H1 (cell line): ENCODE data around the gene CACNB4. TPM values are rescaled to one million over a fixed set of nuclear protein-coding genes. Genes with fewer than 3 reads are reported as not detected.

Experiments used
- CTCF ChIA-PET: fragments of 300-600 bp; sonication (Branson Sonifier 250); formaldehyde crosslinking; loops from one replicate; lab custom pipeline; 2021; ENCODE audit not compliant: partially characterized antibody; lab: Charles Lee
- POLR2A ChIA-PET: fragments of 300-600 bp; sonication (Branson Sonifier 250); formaldehyde crosslinking; loops from one replicate; lab custom pipeline; 2021; ENCODE audit warnings: inconsistent platforms; ENCODE audit not compliant: partially characterized antibody; lab: Charles Lee
- DNase-seq, 2 experiments: peaks; one replicate each; pipeline versions ENCODE4 v3.0.0 to v3.0.0-alpha.2; 2010 to 2022; ENCODE audit warnings: low spot score in 2 of 2, low read depth in 1 of 2, mixed read lengths in 1 of 2
- FAIRE-seq: peaks from 2 replicates; lab custom pipeline; 2011; peaks lifted over from hg19 to GRCh38; lab: Jason Lieb, UNC
- H2AFZ ChIP-seq: 2 replicates; pipeline ENCODE4 v1.8.1; 2012; ENCODE audit warnings: low read length, inconsistent platforms
- H2AK5ac ChIP-seq: 2 replicates; pipeline ENCODE4 v1.6.1; 2013; ENCODE audit warnings: low read depth, low read length
- H2BK120ac ChIP-seq: replicated peaks from 2 replicates; pipeline ENCODE3; 2013; ENCODE audit warnings: low read depth, low read length, inconsistent platforms
- H2BK12ac ChIP-seq: 2 replicates; pipeline ENCODE4 v1.6.1; 2013; ENCODE audit warnings: low read depth, low read length
- H2BK15ac ChIP-seq: 2 replicates; pipeline ENCODE4 v1.6.1; 2013; ENCODE audit warnings: low read length
- H2BK20ac ChIP-seq: 2 replicates; pipeline ENCODE4 v1.6.1; 2013; ENCODE audit warnings: low read length
- H2BK5ac ChIP-seq: 2 replicates; pipeline ENCODE4 v1.6.1; 2013; ENCODE audit warnings: low read depth, low read length
- H3K14ac ChIP-seq: 2 replicates; pipeline ENCODE4 v1.6.1; 2013; ENCODE audit warnings: inconsistent platforms; ENCODE audit not compliant: insufficient read length
- H3K18ac ChIP-seq: 2 replicates; pipeline ENCODE4 v1.6.1; 2013; ENCODE audit warnings: low read length; ENCODE audit errors: extremely low read depth
- H3K23ac ChIP-seq: 2 replicates; pipeline ENCODE4 v1.6.1; 2013; ENCODE audit warnings: inconsistent platforms; ENCODE audit not compliant: insufficient read length
- H3K23me2 ChIP-seq: 2 replicates; pipeline ENCODE4 v1.6.1; 2013; ENCODE audit warnings: low read depth, low read length
- H3K27ac ChIP-seq: 2 replicates; pipeline ENCODE4 v1.6.1; 2011; ENCODE audit warnings: low read depth, low read length, inconsistent platforms
- H3K27me3 ChIP-seq, 4 experiments: replicated peaks in 1 of 4; 1 replicate in 1 of 4; 2 replicates in 3 of 4; pipeline versions ENCODE4 v1.6.1 to v1.8.1; 2011 to 2013; ENCODE audit warnings: low read length in 3 of 4, mild to moderate bottlenecking in 3 of 4, inconsistent platforms in 2 of 4, mixed read lengths in 2 of 4, moderate library complexity in 1 of 4; ENCODE audit not compliant: control insufficient read depth in 3 of 4, insufficient read depth in 3 of 4; ENCODE audit errors: extremely low read depth in 1 of 4
- H3K36me3 ChIP-seq, 4 experiments: 2 replicates each; pipeline versions ENCODE4 v1.6.1 to v1.8.1; 2011 to 2013; ENCODE audit warnings: mild to moderate bottlenecking in 4 of 4, low read length in 3 of 4, moderate library complexity in 2 of 4, control low read depth in 1 of 4, inconsistent platforms in 1 of 4; ENCODE audit not compliant: insufficient read depth in 4 of 4, control insufficient read depth in 2 of 4
- H3K4ac ChIP-seq: replicated peaks from 2 replicates; pipeline ENCODE3; 2013; ENCODE audit warnings: low read length, low read depth, mixed read lengths, inconsistent platforms; ENCODE audit not compliant: insufficient read length
- H3K4me1 ChIP-seq, 4 experiments: replicated peaks in 1 of 4; 1 replicate in 1 of 4; 2 replicates in 3 of 4; pipeline versions ENCODE4 v1.6.1 to v1.8.1; 2011 to 2013; ENCODE audit warnings: low read length in 3 of 4, inconsistent platforms in 2 of 4, mixed read lengths in 1 of 4; ENCODE audit not compliant: insufficient read depth in 4 of 4, control insufficient read depth in 3 of 4
- H3K4me2 ChIP-seq, 2 experiments: 2 replicates each; pipeline versions ENCODE4 v1.6.1 to v1.8.1; 2011 to 2013; ENCODE audit warnings: low read depth in 2 of 2, low read length in 2 of 2, control low read depth in 1 of 2, inconsistent platforms in 1 of 2, mild to moderate bottlenecking in 1 of 2; ENCODE audit not compliant: insufficient read depth in 1 of 2
- H3K4me3 ChIP-seq, 4 experiments: fragments of 200-600, 300-600 bp in 1 of 4; sonication (generic), shearing (Covaris generic), sonication (Bioruptor Twin) in 1 of 4; 2 replicates each; pipeline versions ENCODE4 v1.5.1 to v1.8.1; 2011 to 2016; ENCODE audit warnings: low read length in 4 of 4, low read depth in 3 of 4, control low read depth in 2 of 4, inconsistent platforms in 2 of 4, mild to moderate bottlenecking in 2 of 4, mixed read lengths in 1 of 4, moderate library complexity in 1 of 4; ENCODE audit not compliant: insufficient read depth in 2 of 4; ENCODE audit errors: extremely low read depth in 1 of 4
- H3K56ac ChIP-seq: replicated peaks from 2 replicates; pipeline ENCODE3; 2013; ENCODE audit warnings: low read depth, mild to moderate bottlenecking, mixed read lengths, low read length, inconsistent platforms; ENCODE audit not compliant: insufficient read length
- H3K79me1 ChIP-seq: 2 replicates; pipeline ENCODE4 v1.6.1; 2013; ENCODE audit warnings: low read depth, low read length, control low read depth
- H3K79me2 ChIP-seq, 2 experiments: 2 replicates each; pipeline versions ENCODE4 v1.6.1 to v1.8.1; 2012 to 2013; ENCODE audit warnings: low read length in 2 of 2, mild to moderate bottlenecking in 2 of 2, inconsistent platforms in 1 of 2; ENCODE audit not compliant: insufficient read depth in 2 of 2, control insufficient read depth in 1 of 2
- H3K9ac ChIP-seq, 4 experiments: replicated peaks in 1 of 4; 1 replicate in 1 of 4; 2 replicates in 3 of 4; pipeline versions ENCODE4 v1.6.1 to v1.8.1; 2011 to 2013; ENCODE audit warnings: low read depth in 3 of 4, low read length in 3 of 4, control low read depth in 2 of 4, mild to moderate bottlenecking in 2 of 4, moderate library complexity in 2 of 4, inconsistent platforms in 1 of 4; ENCODE audit errors: extremely low read depth in 1 of 4
- H3K9me3 ChIP-seq, 2 experiments: 2 replicates each; pipeline versions ENCODE4 v1.6.1 to v1.8.1; 2012 to 2013; ENCODE audit warnings: mild to moderate bottlenecking in 2 of 2, moderate library complexity in 2 of 2, control low read depth in 1 of 2, inconsistent platforms in 1 of 2, low read depth in 1 of 2, low read length in 1 of 2, mixed read lengths in 1 of 2; ENCODE audit not compliant: insufficient read depth in 2 of 2
- H4K20me1 ChIP-seq, 2 experiments: replicated peaks in 1 of 2; 2 replicates each; pipeline versions ENCODE3 to v1.8.1; 2011 to 2013; ENCODE audit warnings: inconsistent platforms in 2 of 2, low read length in 2 of 2, mild to moderate bottlenecking in 1 of 2; ENCODE audit not compliant: insufficient read depth in 2 of 2, control insufficient read depth in 1 of 2
- H4K5ac ChIP-seq: 2 replicates; pipeline ENCODE4 v1.6.1; 2013; ENCODE audit warnings: low read length, low read depth, mixed read lengths, inconsistent platforms; ENCODE audit not compliant: insufficient read length
- H4K8ac ChIP-seq: 2 replicates; pipeline ENCODE4 v1.8.0; 2013; ENCODE audit warnings: mild to moderate bottlenecking, moderate library complexity, low read length, inconsistent platforms; ENCODE audit not compliant: insufficient read depth; ENCODE audit errors: extremely low read depth
- H4K91ac ChIP-seq: replicated peaks from 2 replicates; pipeline ENCODE3; 2013; ENCODE audit warnings: low read length, mixed read lengths, inconsistent platforms; ENCODE audit not compliant: insufficient read length
- CREB1 ChIP-seq: IDR thresholded peaks from 2 replicates; pipeline ENCODE4 v1.6.1; 2012; ENCODE audit warnings: inconsistent platforms
- CTCF ChIP-seq, 3 experiments: IDR thresholded peaks; 1 replicate in 2 of 3; 2 replicates in 1 of 3; pipeline versions ENCODE4 v1.5.1 to v1.6.1; 2011; ENCODE audit warnings: low read length in 3 of 3, mild to moderate bottlenecking in 3 of 3, inconsistent platforms in 2 of 3, low read depth in 1 of 3, moderate library complexity in 1 of 3; ENCODE audit not compliant: insufficient read depth in 1 of 3; ENCODE audit errors: control extremely low read depth in 1 of 3
- KDM5A ChIP-seq: fragments of 200-600 bp; IDR thresholded peaks from 2 replicates; pipeline ENCODE4 v1.7.1; 2012; ENCODE audit warnings: mild to moderate bottlenecking, low read length, inconsistent platforms, mixed read lengths
- MAFK ChIP-seq: IDR thresholded peaks from 2 replicates; pipeline ENCODE4 v1.6.1; 2012; ENCODE audit warnings: low read depth, mild to moderate bottlenecking, improper control_type of control experiment, low read length
- NRF1 ChIP-seq: IDR thresholded peaks from 2 replicates; pipeline ENCODE4 v1.6.1; 2011; ENCODE audit warnings: mild to moderate bottlenecking, low read depth, low read length, improper control_type of control experiment
- POU5F1 ChIP-seq: IDR thresholded peaks from 2 replicates; pipeline ENCODE4 v1.6.1; 2011; ENCODE audit warnings: low read depth, mild to moderate bottlenecking, low read length, moderate library complexity
- SP2 ChIP-seq: IDR thresholded peaks from 2 replicates; pipeline ENCODE4 v1.6.1; 2012; ENCODE audit warnings: mild to moderate bottlenecking, low read length, inconsistent platforms
- SP4 ChIP-seq: IDR thresholded peaks from 2 replicates; pipeline ENCODE4 v1.6.1; 2012; ENCODE audit warnings: low read length, inconsistent platforms
- WGBS, 2 experiments: shearing (Covaris generic) in 1 of 2; methylation state at CpG; one replicate each; pipeline versions ENCODE4 v1.1.6 to v1.1.7; 2013 to 2015; ENCODE audit warnings: low lambda C conversion rate in 2 of 2, mixed read lengths in 2 of 2, inconsistent platforms in 1 of 2, low coverage in 1 of 2, missing lambda C conversion rate in 1 of 2; ENCODE audit not compliant: insufficient replicate concordance in 2 of 2, insufficient coverage in 1 of 2, insufficient read length in 1 of 2; ENCODE audit errors: extremely low coverage in 1 of 2, missing lambda C conversion rate in 1 of 2; 5-methylcytosine and 5-hydroxymethylcytosine counted together
- polyA plus RNA-seq, 7 experiments: library from polyadenylated mRNA; depleted of rRNA in 3 of 7; stranded (reverse) in 5 of 7; unstranded in 2 of 7; fragments of >200 nt in 5 of 7; fragments of 200-250 nt in 2 of 7; gene quantifications; 1 replicate in 5 of 7; 2 replicates in 1 of 7; 4 replicates in 1 of 7; pipeline versions ENCODE4 v1.2.1 to v1.2.3, GENCODE V29; 2011 to 2013; ENCODE audit warnings: missing spikeins in 2 of 7, mixed read lengths in 2 of 7
- total RNA-seq: library from RNA; stranded (reverse); fragmentation: NEBNext Ultra II Directional; extraction: Animal tissue kit (Norgen Biotek cat#: 25700); gene quantifications from 2 replicates; pipeline ENCODE4 v1.2.1, GENCODE V29; 2021

The CACNB4 gene
- total and polyA plus RNA-seq, 2 of the 8 experiments (the other 6 are each of a cell fraction or from before 2014, with no cell fraction given): 2.0 to 4.0 TPM

GRCh38 chr2:151786077-151786476 is 312.8 kb downstream of the CACNB4 start:
- no peak overlapping the region for H4K5ac ChIP-seq
- no peak for TF ChIP-seq SP4
- TF ChIP-seq KDM5A: no peak
- TF ChIP-seq SP2: no peak
- no peak for TF ChIP-seq NRF1
- no peak for TF ChIP-seq POU5F1
- TF ChIP-seq MAFK: no peak
- TF ChIP-seq CTCF (IDR thresholded peaks at IDR 0.05; ENCODE audit: control extremely low read depth in 1 of 3, insufficient read depth in 1 of 3, low read depth in 1 of 3, low read length in 3 of 3): no peak
- TF ChIP-seq CREB1: no peak

More at GRCh38 chr2:151786077-151786476, 312.8 kb downstream of the CACNB4 start:
- H2BK15ac ChIP-seq: no peak overlapping the region
- CTCF ChIA-PET: interaction anchor here (0.8 to 1.2 kb wide), 4 partner anchors 8 to 239 kb away, joined by 3 to 5 read pairs (median 4); no protein-coding TSS in a partner anchor
- H3K14ac ChIP-seq: no peak overlapping the region
- WGBS, 2 experiments: 89% methylated on average over 5 of the region's 5 CpGs; no CpG with 5 or more reads in 1 of the 2 experiments
- no peak overlapping the region for H3K56ac ChIP-seq
- no peak overlapping the region for H4K91ac ChIP-seq
- no peak overlapping the region for H2BK12ac ChIP-seq
- no peak overlapping the region for H3K9ac ChIP-seq
- no peaks in the 10 kb centered on the region; a peak in 1 of 8 replicates for H3K36me3 ChIP-seq
- no peaks in the 10 kb centered on the region for H3K79me2 ChIP-seq
- no peaks in the 10 kb centered on the region for H4K20me1 ChIP-seq
- no peak overlapping the region for H3K4me3 ChIP-seq
- no peaks in the 10 kb centered on the region for H3K27me3 ChIP-seq
- no peak overlapping the region for H2BK20ac ChIP-seq
- H2AK5ac ChIP-seq: no peak overlapping the region
- no peak overlapping the region for H3K4me2 ChIP-seq
- H3K4ac ChIP-seq: no peak overlapping the region
- POLR2A ChIA-PET: interaction anchor here (0.6 kb wide), 1 partner anchor 38 kb away, joined by 3 read pairs; no protein-coding TSS in a partner anchor
- H4K8ac ChIP-seq: no peak overlapping the region
- H3K79me1 ChIP-seq: no peaks in the 10 kb centered on the region
- H3K27ac ChIP-seq: no peak overlapping the region
- DNase-seq (no peak), FAIRE-seq (no peak)
- H3K23me2 ChIP-seq: no peaks in the 10 kb centered on the region
- H2BK120ac ChIP-seq: no peak overlapping the region
- no peaks in the 10 kb centered on the region for H3K4me1 ChIP-seq
- H2BK5ac ChIP-seq: no peak overlapping the region
- no peaks in the 10 kb centered on the region for H3K9me3 ChIP-seq
- no peak overlapping the region for H3K23ac ChIP-seq
- H3K18ac ChIP-seq: no peak overlapping the region
- H2AFZ ChIP-seq: no peak overlapping the region
